Keratinocyte (primary cell): ENCODE measurements around the gene PRKAB2. TPM values are rescaled to one million over a fixed set of nuclear protein-coding genes. Genes with fewer than 3 reads are reported as not detected.

ENCODE experiments used
- DNase-seq: peaks from one replicate; pipeline ENCODE4 v3.0.0-alpha.2; 2011; ENCODE audit warnings: low read depth, missing footprints, low spot score
- FAIRE-seq: peaks from 2 replicates; lab custom pipeline; 2011; peaks lifted over from hg19 to GRCh38; lab: Jason Lieb, UNC
- H2AFZ ChIP-seq: 2 replicates; pipeline ENCODE4 v1.6.0; 2012; ENCODE audit warnings: low read length, control low read depth, inconsistent platforms; ENCODE audit not compliant: control insufficient read depth
- H3K27ac ChIP-seq: 2 replicates; pipeline ENCODE4 v1.5.1; 2011; ENCODE audit warnings: low read length; ENCODE audit not compliant: control insufficient read depth, insufficient read depth
- H3K27me3 ChIP-seq: 3 replicates; pipeline ENCODE4 v1.6.0; 2011; ENCODE audit warnings: low read length; ENCODE audit not compliant: control insufficient read depth, insufficient read depth; ENCODE audit errors: extremely low read depth
- H3K36me3 ChIP-seq, 2 experiments: 2 replicates in 1 of 2; 3 replicates in 1 of 2; pipeline ENCODE4 v1.5.1; 2011; ENCODE audit warnings: low read length in 2 of 2, mild to moderate bottlenecking in 1 of 2; ENCODE audit not compliant: control insufficient read depth in 2 of 2, insufficient read depth in 2 of 2; ENCODE audit errors: extremely low read depth in 1 of 2
- H3K4me1 ChIP-seq: 3 replicates; pipeline ENCODE4 v1.5.1; 2011; ENCODE audit warnings: low read length; ENCODE audit not compliant: control insufficient read depth, insufficient read depth; ENCODE audit errors: extremely low read depth
- H3K4me2 ChIP-seq: 3 replicates; pipeline ENCODE4 v1.6.0; 2011; ENCODE audit warnings: low read depth, low read length; ENCODE audit not compliant: control insufficient read depth, insufficient read depth; ENCODE audit errors: extremely low read depth
- H3K4me3 ChIP-seq, 3 experiments: fragments of 200-600 bp in 1 of 3; sonication (generic) in 1 of 3; 2 replicates in 2 of 3; 3 replicates in 1 of 3; pipeline ENCODE4 v1.5.1; 2011 to 2016; ENCODE audit warnings: low read length in 3 of 3, mild to moderate bottlenecking in 3 of 3, control low read depth in 2 of 3, inconsistent platforms in 1 of 3, low read depth in 1 of 3, mixed read lengths in 1 of 3, mixed run types in 1 of 3, moderate library complexity in 1 of 3; ENCODE audit not compliant: control insufficient read depth in 2 of 3, insufficient read depth in 2 of 3; ENCODE audit errors: extremely low read depth in 1 of 3
- H3K79me2 ChIP-seq: 2 replicates; pipeline ENCODE4 v1.6.0; 2012; ENCODE audit warnings: low read length; ENCODE audit not compliant: control insufficient read depth, insufficient read depth
- H3K9ac ChIP-seq: 3 replicates; pipeline ENCODE4 v1.6.0; 2011; ENCODE audit warnings: low read length; ENCODE audit not compliant: control insufficient read depth, insufficient read depth; ENCODE audit errors: extremely low read depth
- H3K9me1 ChIP-seq: 3 replicates; pipeline ENCODE4 v1.6.0; 2011; ENCODE audit warnings: low read length; ENCODE audit not compliant: control insufficient read depth, insufficient read depth; ENCODE audit errors: extremely low read depth
- H3K9me3 ChIP-seq: 2 replicates; pipeline ENCODE4 v1.5.1; 2012; ENCODE audit warnings: low read depth, low read length; ENCODE audit not compliant: control insufficient read depth
- H4K20me1 ChIP-seq: 3 replicates; pipeline ENCODE4 v1.6.0; 2011; ENCODE audit warnings: low read length; ENCODE audit not compliant: control insufficient read depth, insufficient read depth; ENCODE audit errors: extremely low read depth
- CTCF ChIP-seq, 3 experiments: IDR thresholded peaks in 1 of 3; conservative IDR thresholded peaks in 1 of 3; optimal IDR thresholded peaks in 1 of 3; 2 replicates in 2 of 3; 3 replicates in 1 of 3; pipeline versions ENCODE3 to v1.5.1; 2011; ENCODE audit warnings: low read length in 3 of 3, mild to moderate bottlenecking in 3 of 3, moderate library complexity in 2 of 3, control low read depth in 1 of 3, inconsistent platforms in 1 of 3; ENCODE audit not compliant: insufficient read depth in 2 of 3; ENCODE audit errors: extremely low read depth in 1 of 3
- EZH2 ChIP-seq: IDR thresholded peaks from one replicate; pipeline ENCODE4 v1.6.1; 2012; ENCODE audit warnings: inconsistent platforms, mild to moderate bottlenecking, low read length, moderate library complexity
- dilution Hi-C: fragments of 300-500 bp; cut with MboI; formaldehyde crosslinking; loops from one replicate; pipeline ENCODE4 v1.7.0; 2020; ENCODE audit warnings: low sequenced_read_pairs; ENCODE audit not compliant: extremely low pct_ligation_motif_present
- polyA minus RNA-seq, 3 experiments: library from RNA; depleted of rRNA, polyadenylated mRNA; stranded (reverse); fragments of >200 nt; gene quantifications; 1 replicate in 1 of 3; 2 replicates in 1 of 3; 3 replicates in 1 of 3; pipeline ENCODE4 v1.2.3, GENCODE V29; 2011
- polyA plus RNA-seq, 5 experiments: library from polyadenylated mRNA; depleted of rRNA in 3 of 5; stranded (reverse) in 3 of 5; stranded (forward) in 1 of 5; unstranded in 1 of 5; fragments of >200 nt; gene quantifications; 1 replicate in 1 of 5; 2 replicates in 3 of 5; 3 replicates in 1 of 5; pipeline versions ENCODE4 v1.2.1 to v1.2.3, GENCODE V29; 2011 to 2012; ENCODE audit warnings: missing spikeins in 2 of 5, low read depth in 1 of 5, low replicate concordance in 1 of 5

PRKAB2 gene
- 20.9 to 39.9 TPM (median 35.6 TPM) in 3 replicates for polyA plus RNA-seq
- polyA plus RNA-seq (2011; ENCODE audit: low read depth): 9.5 TPM
- 13.5 and 29.8 TPM in 2 replicates for polyA plus RNA-seq (2011; cell fraction: cytosol; rRNA removed)
- polyA plus RNA-seq (2011; cell fraction: nucleus; rRNA removed): 48.3 and 61.4 TPM in 2 replicates
- 12.8 and 14.2 TPM in 2 replicates for polyA plus RNA-seq (2012; ENCODE audit: low replicate concordance)
- polyA minus RNA-seq: 7.3 to 31.5 TPM (median 26.2 TPM) in 3 replicates
- 17.5 TPM for polyA minus RNA-seq (2011; cell fraction: cytosol; rRNA and poly(A)+ RNA removed)
- 22.2 and 34.9 TPM in 2 replicates for polyA minus RNA-seq (2011; cell fraction: nucleus; rRNA and poly(A)+ RNA removed)

- Histone ChIP-seq H3K4me3 (peak within 1 kb of the TSS; percentile 69 to 97 (median 95)), H3K9me3 (no peaks in the 10 kb centered on the region), H3K79me2 (peaks cover 45% of the 10 kb centered on the region)
Measured at GRCh38 chr1:147172168-147173016, at the start of gene PRKAB2. TSS of gene PRKAB2 (minus strand) at chr1:147172470. CDS start at chr1:147172144, 326 bp downstream.

GRCh38 chr1:147218606-147219005 lies 46.3 kb upstream of the PRKAB2 start:
- no peaks in the 10 kb centered on the region for H3K4me1 ChIP-seq
- no peak overlapping the region for H3K9ac ChIP-seq
- no peak overlapping the region for H3K4me2 ChIP-seq
- no peaks in the 10 kb centered on the region for H3K36me3 ChIP-seq
- FAIRE-seq (no peak), DNase-seq (no peak)
- no peaks in the 10 kb centered on the region for H3K9me1 ChIP-seq
- no peak overlapping the region for H3K4me3 ChIP-seq
- no peaks in the 10 kb centered on the region for H3K27me3 ChIP-seq
- no peak overlapping the region for H3K27ac ChIP-seq
- TF ChIP-seq EZH2 (no peak), CTCF (optimal IDR thresholded peaks at IDR 0.05 in 1 of 3, IDR thresholded peaks at IDR 0.05 in 1 of 3, conservative IDR thresholded peaks at IDR 0.05 in 1 of 3; ENCODE audit: extremely low read depth in 1 of 3, insufficient read depth in 2 of 3, low read length in 3 of 3) (no peak)
- H4K20me1 ChIP-seq: no peaks in the 10 kb centered on the region
- dilution Hi-C loops: no loop called here
- no peaks in the 10 kb centered on the region for H3K79me2 ChIP-seq
- H2AFZ ChIP-seq: no peak overlapping the region
- H3K9me3 ChIP-seq: no peaks in the 10 kb centered on the region

More at GRCh38 chr1:147172168-147173016, at the start of gene PRKAB2:
- H3K4me1 ChIP-seq: peaks cover 35% of the 10 kb centered on the region
- dilution Hi-C loops: no loop called here
- peak; percentile 57 to 81 (median 81) for TF ChIP-seq CTCF (optimal IDR thresholded peaks at IDR 0.05 in 1 of 3, IDR thresholded peaks at IDR 0.05 in 1 of 3, conservative IDR thresholded peaks at IDR 0.05 in 1 of 3; ENCODE audit: extremely low read depth in 1 of 3, insufficient read depth in 2 of 3, low read length in 3 of 3)
- no peak for TF ChIP-seq EZH2
- FAIRE-seq (no peak), DNase-seq (peak; percentile 49)
- H2AFZ ChIP-seq: peak within 1 kb of the TSS; percentile 83
- no peaks in the 10 kb centered on the region for H4K20me1 ChIP-seq
- H3K9ac ChIP-seq: peak within 1 kb of the TSS; percentile 94
- H3K36me3 ChIP-seq: no peaks in the 10 kb centered on the region
- peak within 1 kb of the TSS; percentile 82 for H3K27ac ChIP-seq
- no peaks in the 10 kb centered on the region for H3K9me1 ChIP-seq
- H3K27me3 ChIP-seq: no peaks in the 10 kb centered on the region
- H3K4me2 ChIP-seq: peak within 1 kb of the TSS; percentile 65
